Measurements from ENCODE around the gene HBE1.
"Not testable (repeated sequence)": the region's sequence is repeated elsewhere in the genome, so short reads cannot be mapped to it uniquely, and the experiment has no call there.

The HBE1 gene

GRCh38 chr11:5284637-5285036 is 14.9 kb upstream of the HBE1 start:
- DNase-seq = no peak

- DNase-seq = no peak
Observed at GRCh38 chr11:5283882-5284281, 14.1 kb upstream of the HBE1 start.

GRCh38 chr11:5283086-5283485 is 13.3 kb upstream of the HBE1 start:
- no peak for DNase-seq

- DNase-seq = no peak
Observed at GRCh38 chr11:5282628-5283027, 12.9 kb upstream of the HBE1 start.

- DNase-seq = no peak
Observed at GRCh38 chr11:5281596-5281995, 11.9 kb upstream of the HBE1 start.

GRCh38 chr11:5280582-5281102 is 10.9 kb upstream of the HBE1 start:
- no peak for DNase-seq

- no peak for DNase-seq
Observed at GRCh38 chr11:5279471-5280090, 9.8 kb upstream of the HBE1 start.

GRCh38 chr11:5277807-5278382 is 8.2 kb upstream of the HBE1 start:
- DNase-seq = no peak

- DNase-seq = no peak
Observed at GRCh38 chr11:5276697-5277096, 7.0 kb upstream of the HBE1 start.

- no peak for DNase-seq
Observed at GRCh38 chr11:5275369-5276110, 5.8 kb upstream of the HBE1 start.

GRCh38 chr11:5274395-5274794 is 4.7 kb upstream of the HBE1 start:
- DNase-seq = no peak

- DNase-seq = no peak
Observed at GRCh38 chr11:5272395-5273017, 2.8 kb upstream of the HBE1 start.

- DNase-seq = no peak
Observed at GRCh38 chr11:5267033-5267563, 2.6 kb downstream of the HBE1 start.

- no peak for DNase-seq
Observed at GRCh38 chr11:5266609-5267008, 3.1 kb downstream of the HBE1 start.

GRCh38 chr11:5265832-5266231 is 3.9 kb downstream of the HBE1 start:
- no peak for DNase-seq

- DNase-seq = no peak
Observed at GRCh38 chr11:5258543-5259262, 11.0 kb downstream of the HBE1 start.

GRCh38 chr11:5257296-5257695 is 12.4 kb downstream of the HBE1 start:
- no peak for DNase-seq

- DNase-seq = not testable (repeated sequence)
Observed at GRCh38 chr11:5254646-5255413, 14.9 kb downstream of the HBE1 start, which contains the start of gene HBG2. TSS of gene HBG2 (minus strand) at chr11:5254781. CDS start at chr11:5254728, 53 bp downstream.

- DNase-seq = not testable (repeated sequence)
Observed at GRCh38 chr11:5254023-5254422, 15.7 kb downstream of the HBE1 start.

- DNase-seq = not testable (repeated sequence)
Observed at GRCh38 chr11:5253440-5253839, 16.3 kb downstream of the HBE1 start.

GRCh38 chr11:5252919-5253265 is 16.9 kb downstream of the HBE1 start:
- DNase-seq = no peak

Data from CD4-positive, alpha-beta T cell treated with Interleukin-17A for 1 hour (primary cell).